Transverse colon (tissue), 4 donors: ENCODE measurements around the gene BAIAP2L2. TPM values are rescaled to one million over a fixed set of nuclear protein-coding genes. Genes with fewer than 3 reads are reported as not detected.

ENCODE experiments used
- DNase-seq: peaks from one replicate; pipeline ENCODE4 v3.0.0-alpha.2; 2019
- H3K27ac ChIP-seq, 4 donors: fragments of 200-600 bp; sonication (generic); 2 replicates each; pipeline ENCODE4 v1.5.1; 2016 to 2018; ENCODE audit warnings: inconsistent platforms in 4 of 4
- H3K27me3 ChIP-seq: fragments of 200-600 bp; sonication (generic); 2 replicates; pipeline ENCODE4 v1.5.1; 2017; ENCODE audit warnings: inconsistent platforms
- H3K36me3 ChIP-seq, 4 donors: fragments of 200-600 bp; sonication (generic); 2 replicates each; pipeline ENCODE4 v1.5.1; 2017 to 2019; ENCODE audit warnings: inconsistent platforms in 4 of 4
- H3K4me1 ChIP-seq, 4 donors: fragments of 200-600 bp; sonication (generic); 2 replicates each; pipeline ENCODE4 v1.5.1; 2017 to 2020; ENCODE audit warnings: inconsistent platforms in 4 of 4
- H3K4me3 ChIP-seq, 4 donors: fragments of 200-600 bp; sonication (generic); 1 replicate in 1 of 4; 2 replicates in 3 of 4; pipeline versions ENCODE4 v1.5.1 to v1.6.1; 2017 to 2019; ENCODE audit warnings: inconsistent platforms in 4 of 4
- H3K9me3 ChIP-seq, 2 donors: fragments of 200-600 bp; sonication (generic); 2 replicates each; pipeline ENCODE4 v1.5.1; 2017 to 2019; ENCODE audit warnings: inconsistent platforms in 2 of 2
- EP300 ChIP-seq: sonication (generic); formaldehyde crosslinking; IDR thresholded peaks from one replicate; pipeline ENCODE4 v1.6.1; 2017; ENCODE audit warnings: antibody characterized with exemption, low read depth
- POLR2A ChIP-seq: fragments of 450-650 bp; IDR thresholded peaks from one replicate; pipeline ENCODE4 v1.6.1; 2016; ENCODE audit warnings: antibody characterized with exemption, mild to moderate bottlenecking, moderate library complexity
- POLR2AphosphoS5 ChIP-seq, 3 donors: sonication (generic); formaldehyde crosslinking; IDR thresholded peaks; one replicate each; pipeline ENCODE4 v1.6.1; 2016; ENCODE audit warnings: antibody characterized with exemption in 3 of 3
- WGBS, 2 donors: methylation state at CpG; one replicate each; pipeline ENCODE4 v1.1.5; 2018; ENCODE audit warnings: low coverage in 1 of 2; 5-methylcytosine and 5-hydroxymethylcytosine counted together
- in situ Hi-C, 4 donors: fragments of 200-750 bp; cut with MboI; loops; one replicate each; pipeline versions ENCODE4 v1.15.0 to v1.15.1; 2017; ENCODE audit warnings: low sequenced_read_pairs in 3 of 4, low pct_ligation_motif_present in 1 of 4, low pct_unique_long_range_greater_than_20kb in 1 of 4
- intact Hi-C: fragments of 100-400 bp; cut with DNase I; formaldehyde crosslinking; loops from one replicate; pipeline ENCODE4 v1.15.1; 2023; ENCODE audit warnings: low total_unique reads
- total RNA-seq, 4 donors: library from RNA; depleted of rRNA; stranded (reverse); fragments of >200 nt; gene quantifications; one replicate each; pipeline ENCODE4 v1.1.0, GENCODE V29; 2016
- TF ChIP-seq, protein P1 (sequence below), 5 experiments: fragments of 200-600 bp in 3 of 5; fragments of 450-650 bp in 2 of 5; sonication (generic) in 3 of 5; IDR thresholded peaks; 1 replicate in 2 of 5; 2 replicates in 3 of 5; pipeline ENCODE4 v1.5.1; 2016 to 2017; ENCODE audit warnings: antibody characterized with exemption in 5 of 5, inconsistent platforms in 3 of 5, mild to moderate bottlenecking in 2 of 5, moderate library complexity in 1 of 5

The BAIAP2L2 gene
- total RNA-seq, 4 donors from 2014 or later: 106 to 337 (median 127) TPM

DNA sequence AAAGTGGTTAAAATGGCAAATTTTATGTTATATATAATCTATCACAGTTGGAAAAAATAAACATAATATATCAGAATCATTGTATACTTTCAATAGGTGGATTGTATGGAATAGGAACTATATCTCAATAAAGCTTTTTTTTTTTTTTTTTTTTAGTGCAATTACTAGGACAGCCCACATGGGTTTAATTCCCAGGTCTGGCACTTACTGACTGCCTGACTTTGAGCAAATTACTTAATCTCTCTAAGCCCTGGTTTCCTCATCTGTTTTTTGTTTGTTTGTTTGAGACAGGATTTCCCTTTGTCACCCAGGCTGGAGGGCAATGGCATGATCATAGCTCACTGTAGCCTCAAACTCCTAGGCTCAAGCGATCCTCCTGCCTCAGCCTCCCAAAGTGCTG, 26.1 kb upstream of the BAIAP2L2 start:
- no peak overlapping the region for H3K27ac ChIP-seq
- no peaks in the 10 kb centered on the region for H3K27me3 ChIP-seq
- no peaks in the 10 kb centered on the region for H3K9me3 ChIP-seq
- no peak overlapping the region for H3K4me3 ChIP-seq
- in situ Hi-C loops: no loop called here
- WGBS, 2 donors: 100% methylated on average over 1 of the region's 1 CpG; no CpG with 5 or more reads in 1 of the 2 donors
- TF ChIP-seq EP300 (no peak), POLR2A (no peak), POLR2AphosphoS5 (IDR thresholded peaks at IDR 0.05) (no peak)
- TF ChIP-seq, protein P1, sequence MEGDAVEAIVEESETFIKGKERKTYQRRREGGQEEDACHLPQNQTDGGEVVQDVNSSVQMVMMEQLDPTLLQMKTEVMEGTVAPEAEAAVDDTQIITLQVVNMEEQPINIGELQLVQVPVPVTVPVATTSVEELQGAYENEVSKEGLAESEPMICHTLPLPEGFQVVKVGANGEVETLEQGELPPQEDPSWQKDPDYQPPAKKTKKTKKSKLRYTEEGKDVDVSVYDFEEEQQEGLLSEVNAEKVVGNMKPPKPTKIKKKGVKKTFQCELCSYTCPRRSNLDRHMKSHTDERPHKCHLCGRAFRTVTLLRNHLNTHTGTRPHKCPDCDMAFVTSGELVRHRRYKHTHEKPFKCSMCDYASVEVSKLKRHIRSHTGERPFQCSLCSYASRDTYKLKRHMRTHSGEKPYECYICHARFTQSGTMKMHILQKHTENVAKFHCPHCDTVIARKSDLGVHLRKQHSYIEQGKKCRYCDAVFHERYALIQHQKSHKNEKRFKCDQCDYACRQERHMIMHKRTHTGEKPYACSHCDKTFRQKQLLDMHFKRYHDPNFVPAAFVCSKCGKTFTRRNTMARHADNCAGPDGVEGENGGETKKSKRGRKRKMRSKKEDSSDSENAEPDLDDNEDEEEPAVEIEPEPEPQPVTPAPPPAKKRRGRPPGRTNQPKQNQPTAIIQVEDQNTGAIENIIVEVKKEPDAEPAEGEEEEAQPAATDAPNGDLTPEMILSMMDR (IDR thresholded peaks at IDR 0.05): no peak
- DNase-seq: no peak
- no peaks in the 10 kb centered on the region for H3K4me1 ChIP-seq
- intact Hi-C loops: no loop called here
- H3K36me3 ChIP-seq: no peaks in the 10 kb centered on the region

DNA sequence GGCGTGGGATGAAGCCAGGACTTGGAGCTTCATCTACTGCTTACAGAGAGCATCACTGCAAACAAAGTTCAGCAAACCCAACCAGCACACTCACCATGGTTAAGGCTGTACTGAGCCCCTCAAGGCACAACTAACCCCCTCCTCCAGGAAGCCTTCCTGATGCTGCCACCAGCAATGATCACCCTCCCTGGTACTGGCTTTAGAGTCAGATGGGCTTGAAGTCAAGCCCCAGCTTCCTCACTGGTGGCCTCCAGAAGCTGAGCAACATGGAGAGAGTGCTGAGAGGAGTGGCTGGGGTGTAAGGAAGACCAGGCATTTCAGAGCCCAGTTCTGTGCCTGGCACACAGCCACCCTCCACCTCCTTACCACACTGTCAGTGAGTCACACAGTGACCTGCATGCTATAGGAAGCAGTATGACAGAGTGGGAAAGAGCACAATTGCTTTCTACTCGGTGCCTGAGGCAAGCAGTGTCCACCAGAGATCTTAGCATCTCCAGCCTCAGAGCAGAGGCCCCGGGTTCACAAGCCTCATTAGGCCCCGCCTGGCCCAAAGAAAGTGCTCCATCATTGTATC, 24.7 kb upstream of the BAIAP2L2 start:
- 71% methylated on average over 1 of the region's 4 CpGs; no CpG with 5 or more reads in 1 of the 2 donors for WGBS, 2 donors
- Histone ChIP-seq H3K36me3 (no peaks in the 10 kb centered on the region), H3K27ac (no peak overlapping the region), H3K27me3 (no peaks in the 10 kb centered on the region), H3K9me3 (no peaks in the 10 kb centered on the region), H3K4me1 (no peaks in the 10 kb centered on the region), H3K4me3 (no peak overlapping the region)
- intact Hi-C loops (no loop called here), in situ Hi-C loops (no loop called here)
- TF ChIP-seq POLR2AphosphoS5 (IDR thresholded peaks at IDR 0.05): no peak
- TF ChIP-seq, protein P1 (IDR thresholded peaks at IDR 0.05): no peak
- no peak for TF ChIP-seq POLR2A
- TF ChIP-seq EP300: no peak
- DNase-seq: no peak

DNA sequence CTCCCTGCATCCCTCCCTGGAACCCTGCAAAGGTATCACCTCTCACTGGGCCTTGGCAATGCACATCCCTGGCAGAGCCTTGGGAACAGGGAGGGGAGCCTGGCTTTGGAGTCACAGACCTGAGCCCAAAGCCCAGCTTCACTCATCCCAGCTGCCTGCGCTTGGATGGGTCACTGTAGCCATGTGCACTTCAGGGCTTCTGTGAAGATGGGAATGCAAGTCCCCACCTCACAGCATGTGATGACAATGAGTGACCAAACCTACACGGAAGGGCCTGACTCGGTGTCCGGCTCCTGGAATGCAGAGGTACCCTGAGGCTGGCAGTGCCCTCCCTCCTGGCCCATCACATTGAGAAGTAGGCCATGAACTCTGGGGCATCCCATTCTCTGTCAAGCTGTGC, 22.8 kb upstream of the BAIAP2L2 start:
- DNase-seq: no peak
- WGBS, 2 donors: 100% methylated on average over 4 of the region's 4 CpGs; no CpG with 5 or more reads in 1 of the 2 donors
- in situ Hi-C loops (no loop called here), intact Hi-C loops (no loop called here)
- no peaks in the 10 kb centered on the region for H3K9me3 ChIP-seq
- TF ChIP-seq, protein P1 (IDR thresholded peaks at IDR 0.05): no peak
- TF ChIP-seq POLR2AphosphoS5 (IDR thresholded peaks at IDR 0.05) (no peak), POLR2A (no peak), EP300 (no peak)
- H3K27me3 ChIP-seq: no peaks in the 10 kb centered on the region
- H3K36me3 ChIP-seq: no peaks in the 10 kb centered on the region
- no peak overlapping the region for H3K4me3 ChIP-seq
- H3K4me1 ChIP-seq: no peaks in the 10 kb centered on the region
- H3K27ac ChIP-seq: no peak overlapping the region

GRCh38 chr22:38132794-38133193, 22.3 kb upstream of the BAIAP2L2 start:
- 97% methylated on average over 26 of the region's 28 CpGs; no CpG with 5 or more reads in 1 of the 2 donors for WGBS, 2 donors
- no peak for TF ChIP-seq EP300
- TF ChIP-seq, protein P1 (IDR thresholded peaks at IDR 0.05): no peak
- no peak for TF ChIP-seq POLR2AphosphoS5 (IDR thresholded peaks at IDR 0.05)
- no peak for TF ChIP-seq POLR2A
- intact Hi-C loops: no loop called here

More at GRCh38 chr22:38132794-38133193, 22.3 kb upstream of the BAIAP2L2 start:
- Histone ChIP-seq H3K36me3 (no peaks in the 10 kb centered on the region), H3K4me3 (no peak overlapping the region), H3K27ac (no peak overlapping the region), H3K4me1 (no peaks in the 10 kb centered on the region), H3K9me3 (no peaks in the 10 kb centered on the region), H3K27me3 (no peaks in the 10 kb centered on the region)
- DNase-seq: no peak
- in situ Hi-C loops: no loop called here
